Activated CD4-positive, alpha-beta memory T cell treated with anti-CD3 and anti-CD28 coated beads, Interleukin-2, amount 10 ng/mL, durations not matched to agents 7 days and 5 days (primary cell): Measurements from ENCODE around the gene RNF144A. TPM values are rescaled to one million over a fixed set of nuclear protein-coding genes. Genes with fewer than 3 reads are reported as not detected.
"Not testable (repeated sequence)": the region's sequence is repeated elsewhere in the genome, so short reads cannot be mapped to it uniquely, and the experiment has no call there.

Experiments
- CTCF ChIA-PET: fragments of 350-600 bp; sonication (Branson Sonifier 250); formaldehyde crosslinking; loops from one replicate; lab custom pipeline; 2021; ENCODE audit warnings: antibody characterized with exemption, inconsistent platforms; lab: Charles Lee
- POLR2A ChIA-PET: fragments of 350-600 bp; sonication (Branson Sonifier 250); formaldehyde crosslinking; loops from one replicate; lab custom pipeline; 2021; ENCODE audit warnings: antibody characterized with exemption; lab: Charles Lee
- DNase-seq: peaks from one replicate; pipeline ENCODE4 v3.0.0-alpha.2; 2020
- H3K27ac Mint-ChIP-seq: one replicate; pipeline ENCODE4 v1.8.0; 2021; ENCODE audit warnings: mild to moderate bottlenecking, mixed read lengths
- H3K27me3 Mint-ChIP-seq: one replicate; pipeline ENCODE4 v1.8.0; 2021; ENCODE audit warnings: mixed read lengths
- H3K36me3 Mint-ChIP-seq: one replicate; pipeline ENCODE4 v1.8.0; 2021; ENCODE audit warnings: low read depth, mixed read lengths
- H3K4me1 Mint-ChIP-seq: one replicate; pipeline ENCODE4 v1.8.0; 2021; ENCODE audit warnings: mixed read lengths
- H3K4me3 Mint-ChIP-seq: one replicate; pipeline ENCODE4 v1.8.0; 2021; ENCODE audit warnings: mild to moderate bottlenecking, mixed read lengths
- H3K9me3 Mint-ChIP-seq: one replicate; pipeline ENCODE4 v1.8.0; 2021; ENCODE audit warnings: mixed read lengths
- total RNA-seq, 2 experiments: library from RNA; stranded (reverse); gene quantifications; one replicate each; pipeline ENCODE4 v1.2.3, GENCODE V29; 2021

RNF144A gene
- total RNA-seq, 2 experiments from 2014 or later, result 20.0 to 21.0 TPM

- POLR2A ChIA-PET, result no interaction called here
- H3K27ac Mint-ChIP-seq, result no peak overlapping the region
- peaks cover 27% of the 10 kb centered on the region for H3K36me3 Mint-ChIP-seq
These were observed 14.5 kb downstream of the RNF144A start for GRCh38 chr2:6931753-6932152.

GRCh38 chr2:6932206-6932605 is 15.0 kb downstream of the RNF144A start:
- Mint-ChIP-seq H3K36me3 (peaks cover 24% of the 10 kb centered on the region), H3K4me1 (peaks cover 13% of the 10 kb centered on the region), H3K4me3 (no peak overlapping the region), H3K9me3 (peaks cover 7% of the 10 kb centered on the region), H3K27me3 (peaks cover 2% of the 10 kb centered on the region), H3K27ac (no peak overlapping the region)
- CTCF ChIA-PET, result interaction anchor here (0.8 kb wide), 1 partner anchor 15 kb away, joined by 4 read pairs; no protein-coding TSS in a partner anchor
- no peak for DNase-seq
- POLR2A ChIA-PET, result no interaction called here

More at GRCh38 chr2:6931753-6932152, 14.5 kb downstream of the RNF144A start:
- Mint-ChIP-seq H3K4me1 (peaks cover 13% of the 10 kb centered on the region), H3K9me3 (peaks cover 10% of the 10 kb centered on the region), H3K27me3 (peaks cover 2% of the 10 kb centered on the region), H3K4me3 (no peak overlapping the region)
- no peak for DNase-seq
- CTCF ChIA-PET, result interaction anchor here (0.8 kb wide), 1 partner anchor 15 kb away, joined by 4 read pairs; no protein-coding TSS in a partner anchor

- peaks cover 13% of the 10 kb centered on the region for H3K4me1 Mint-ChIP-seq
- H3K9me3 Mint-ChIP-seq, result peaks cover 7% of the 10 kb centered on the region
- ChIA-PET CTCF (no interaction called here), POLR2A (no interaction called here)
- no peak for DNase-seq
- H3K27ac Mint-ChIP-seq, result no peak overlapping the region
- peaks cover 2% of the 10 kb centered on the region for H3K27me3 Mint-ChIP-seq
- peaks cover 20% of the 10 kb centered on the region for H3K36me3 Mint-ChIP-seq
- no peak overlapping the region for H3K4me3 Mint-ChIP-seq
These were observed 15.6 kb downstream of the RNF144A start for GRCh38 chr2:6932828-6933227.

GRCh38 chr2:6933911-6934310 is 16.7 kb downstream of the RNF144A start:
- ChIA-PET CTCF (no interaction called here), POLR2A (no interaction called here)
- H3K4me3 Mint-ChIP-seq, result no peak overlapping the region
- H3K27me3 Mint-ChIP-seq, result peaks cover 2% of the 10 kb centered on the region
- no peak for DNase-seq
- peaks cover 8% of the 10 kb centered on the region for H3K4me1 Mint-ChIP-seq
- no peak overlapping the region for H3K27ac Mint-ChIP-seq
- H3K9me3 Mint-ChIP-seq, result no peaks in the 10 kb centered on the region
- peaks cover 10% of the 10 kb centered on the region for H3K36me3 Mint-ChIP-seq

GRCh38 chr2:6934345-6934744 is 17.1 kb downstream of the RNF144A start:
- H3K27me3 Mint-ChIP-seq, result peaks cover 2% of the 10 kb centered on the region
- ChIA-PET POLR2A (no interaction called here), CTCF (no interaction called here)

GRCh38 chr2:6934758-6935651 is 17.8 kb downstream of the RNF144A start:
- ChIA-PET CTCF (no interaction called here), POLR2A (no interaction called here)
- H3K27me3 Mint-ChIP-seq, result peaks cover 2% of the 10 kb centered on the region
- peaks cover 10% of the 10 kb centered on the region for H3K36me3 Mint-ChIP-seq
- DNase-seq, result no peak
- H3K4me3 Mint-ChIP-seq, result no peak overlapping the region
- no peaks in the 10 kb centered on the region for H3K9me3 Mint-ChIP-seq
- peaks cover 4% of the 10 kb centered on the region for H3K4me1 Mint-ChIP-seq
- no peak overlapping the region for H3K27ac Mint-ChIP-seq

More at GRCh38 chr2:6934345-6934744, 17.1 kb downstream of the RNF144A start:
- peaks cover 4% of the 10 kb centered on the region for H3K4me1 Mint-ChIP-seq
- H3K9me3 Mint-ChIP-seq, result no peaks in the 10 kb centered on the region
- H3K36me3 Mint-ChIP-seq, result peaks cover 10% of the 10 kb centered on the region
- no peak for DNase-seq
- no peak overlapping the region for H3K4me3 Mint-ChIP-seq
- no peak overlapping the region for H3K27ac Mint-ChIP-seq

- H3K27ac Mint-ChIP-seq, H3K27me3 Mint-ChIP-seq, H3K9me3 Mint-ChIP-seq, H3K4me1 Mint-ChIP-seq, H3K36me3 Mint-ChIP-seq, H3K4me3 Mint-ChIP-seq, DNase-seq, CTCF ChIA-PET, POLR2A ChIA-PET: not testable (repeated sequence)
These were observed 18.4 kb downstream of the RNF144A start for GRCh38 chr2:6935652-6936020.

GRCh38 chr2:6937157-6937556 is 19.9 kb downstream of the RNF144A start:
- ChIA-PET POLR2A (no interaction called here), CTCF (no interaction called here)
- H3K4me3 Mint-ChIP-seq, result no peak overlapping the region
- no peak overlapping the region for H3K27ac Mint-ChIP-seq
- H3K27me3 Mint-ChIP-seq, result peaks cover 2% of the 10 kb centered on the region
- DNase-seq, result no peak
- H3K4me1 Mint-ChIP-seq, result peaks cover 4% of the 10 kb centered on the region
- no peaks in the 10 kb centered on the region for H3K9me3 Mint-ChIP-seq
- H3K36me3 Mint-ChIP-seq, result peaks cover 16% of the 10 kb centered on the region

GRCh38 chr2:6937582-6937981 is 20.4 kb downstream of the RNF144A start:
- peaks cover 2% of the 10 kb centered on the region for H3K27me3 Mint-ChIP-seq
- H3K4me1 Mint-ChIP-seq, result peaks cover 4% of the 10 kb centered on the region
- H3K27ac Mint-ChIP-seq, result no peak overlapping the region

GRCh38 chr2:6939071-6939470 is 21.9 kb downstream of the RNF144A start:
- POLR2A ChIA-PET, result no interaction called here
- Mint-ChIP-seq H3K9me3 (no peaks in the 10 kb centered on the region), H3K27ac (no peak overlapping the region), H3K4me1 (peaks cover 11% of the 10 kb centered on the region), H3K36me3 (peaks cover 29% of the 10 kb centered on the region), H3K27me3 (peaks cover 2% of the 10 kb centered on the region), H3K4me3 (no peak overlapping the region)
- CTCF ChIA-PET, result no interaction called here
- no peak for DNase-seq

More at GRCh38 chr2:6937582-6937981, 20.4 kb downstream of the RNF144A start:
- no peak for DNase-seq
- POLR2A ChIA-PET, result no interaction called here
- no peak overlapping the region for H3K4me3 Mint-ChIP-seq
- CTCF ChIA-PET, result no interaction called here
- H3K36me3 Mint-ChIP-seq, result peaks cover 20% of the 10 kb centered on the region
- H3K9me3 Mint-ChIP-seq, result no peaks in the 10 kb centered on the region

GRCh38 chr2:6940820-6941219 is 23.6 kb downstream of the RNF144A start:
- no peak for DNase-seq
- H3K36me3 Mint-ChIP-seq, result peaks cover 32% of the 10 kb centered on the region
- H3K27ac Mint-ChIP-seq, result no peak overlapping the region
- POLR2A ChIA-PET, result no interaction called here
- no peak overlapping the region for H3K4me3 Mint-ChIP-seq
- H3K9me3 Mint-ChIP-seq, result no peaks in the 10 kb centered on the region
- no peaks in the 10 kb centered on the region for H3K27me3 Mint-ChIP-seq
- CTCF ChIA-PET, result no interaction called here
- peaks cover 20% of the 10 kb centered on the region for H3K4me1 Mint-ChIP-seq

GRCh38 chr2:6941299-6942046 is 24.3 kb downstream of the RNF144A start:
- H3K27ac Mint-ChIP-seq, result no peak overlapping the region
- ChIA-PET POLR2A (no interaction called here), CTCF (no interaction called here)
- no peaks in the 10 kb centered on the region for H3K27me3 Mint-ChIP-seq
- peaks cover 32% of the 10 kb centered on the region for H3K36me3 Mint-ChIP-seq
- no peaks in the 10 kb centered on the region for H3K9me3 Mint-ChIP-seq
- no peak for DNase-seq
- H3K4me1 Mint-ChIP-seq, result peaks cover 21% of the 10 kb centered on the region
- no peak overlapping the region for H3K4me3 Mint-ChIP-seq

- Mint-ChIP-seq H3K9me3 (no peaks in the 10 kb centered on the region), H3K4me3 (no peak overlapping the region), H3K27me3 (no peaks in the 10 kb centered on the region), H3K4me1 (peaks cover 26% of the 10 kb centered on the region), H3K27ac (no peak overlapping the region), H3K36me3 (peaks cover 35% of the 10 kb centered on the region)
- no peak for DNase-seq
- POLR2A ChIA-PET, result no interaction called here
- CTCF ChIA-PET, result no interaction called here
These were observed 25.6 kb downstream of the RNF144A start for GRCh38 chr2:6942848-6943247.
